HG03442 (cell line): ENCODE measurements around the gene BTNL2.
"Not testable (repeated sequence)": the region's sequence is repeated elsewhere in the genome, so short reads cannot be mapped to it uniquely, and the experiment has no call there.

ENCODE experiments used
- ATAC-seq: cut with Tn5 transposase; IDR thresholded peaks from one replicate; pipeline ENCODE4 v1.9.1; 2021; ENCODE audit warnings: mild to moderate bottlenecking, moderate library complexity; ENCODE audit not compliant: unreplicated experiment

Gene BTNL2

DNA sequence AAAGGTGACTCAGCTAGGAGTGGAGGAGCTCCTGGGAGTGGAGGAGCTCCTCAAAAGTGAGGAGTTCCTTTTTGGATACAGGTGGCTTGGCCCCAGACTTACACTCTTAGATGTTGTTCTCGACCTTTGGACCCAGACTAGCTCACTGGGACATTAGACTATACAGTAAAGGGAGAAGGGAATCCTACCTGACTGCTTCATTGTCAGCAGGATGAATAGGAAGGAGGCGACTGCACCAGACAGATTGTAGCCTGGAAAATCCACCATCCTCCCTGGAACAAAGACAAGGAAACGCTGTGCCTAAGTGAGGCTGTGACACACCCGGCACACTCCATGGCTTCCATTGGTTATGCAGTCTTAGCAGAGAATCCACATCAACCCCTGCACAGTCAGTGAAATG, at the start of gene BTNL2:
TSS of gene BTNL2 (minus strand) at position 325 of the 400 bp plus-strand sequence. CDS start at position 267, 58 bp downstream.
- ATAC-seq: no peak

- ATAC-seq: no peak
Measured at GRCh38 chr6:32449088-32449736, 42.2 kb upstream of the BTNL2 start.

DNA sequence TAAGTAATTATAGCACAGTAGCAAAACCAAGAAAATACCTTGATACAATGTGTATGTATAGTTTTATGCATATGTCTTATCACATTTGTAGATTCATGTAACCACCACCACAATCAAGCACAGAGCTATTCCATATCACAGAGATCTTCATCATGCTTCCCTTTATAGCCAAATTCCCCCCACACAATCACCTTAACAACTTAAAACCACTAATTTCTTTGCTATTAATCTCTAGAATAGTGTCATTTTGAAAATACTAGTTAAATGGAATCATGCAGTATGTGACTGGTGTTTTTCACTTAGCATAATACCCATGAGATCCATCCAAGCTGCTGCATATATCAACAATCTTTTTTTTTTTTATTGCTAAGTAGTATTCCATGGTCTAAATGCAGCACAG, 41.0 kb upstream of the BTNL2 start:
- ATAC-seq: no peak

DNA sequence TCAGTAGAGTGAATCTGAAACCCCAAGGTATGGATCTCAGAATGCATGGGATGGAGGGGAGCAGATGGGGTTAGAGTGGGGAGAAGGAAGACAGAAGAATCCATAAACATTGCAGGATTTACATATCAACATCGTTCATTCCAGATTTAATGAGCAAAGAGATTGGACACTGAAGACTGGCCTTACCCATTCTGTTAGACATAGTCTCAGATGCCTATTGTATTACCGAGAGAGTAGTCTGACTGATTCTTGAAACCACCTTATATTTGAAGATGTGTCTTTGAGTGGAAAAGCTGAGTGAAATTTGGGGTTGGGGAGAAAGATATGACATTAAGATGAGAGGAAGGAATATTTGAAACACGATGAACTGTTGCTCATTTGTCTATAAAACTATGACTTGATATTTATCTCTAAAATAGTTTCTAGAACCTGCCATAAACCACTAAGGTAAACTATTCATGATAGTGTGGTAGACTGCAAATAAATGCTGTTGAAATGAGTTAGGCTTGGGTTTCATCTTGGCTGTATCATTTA, 38.4 kb upstream of the BTNL2 start:
- no peak for ATAC-seq

- no peak for ATAC-seq
Measured at GRCh38 chr6:32444433-32444832, 37.5 kb upstream of the BTNL2 start.

GRCh38 chr6:32442977-32443552, 36.1 kb upstream of the BTNL2 start:
- no peak for ATAC-seq

GRCh38 chr6:32442243-32442667, 35.3 kb upstream of the BTNL2 start:
- ATAC-seq: no peak

DNA sequence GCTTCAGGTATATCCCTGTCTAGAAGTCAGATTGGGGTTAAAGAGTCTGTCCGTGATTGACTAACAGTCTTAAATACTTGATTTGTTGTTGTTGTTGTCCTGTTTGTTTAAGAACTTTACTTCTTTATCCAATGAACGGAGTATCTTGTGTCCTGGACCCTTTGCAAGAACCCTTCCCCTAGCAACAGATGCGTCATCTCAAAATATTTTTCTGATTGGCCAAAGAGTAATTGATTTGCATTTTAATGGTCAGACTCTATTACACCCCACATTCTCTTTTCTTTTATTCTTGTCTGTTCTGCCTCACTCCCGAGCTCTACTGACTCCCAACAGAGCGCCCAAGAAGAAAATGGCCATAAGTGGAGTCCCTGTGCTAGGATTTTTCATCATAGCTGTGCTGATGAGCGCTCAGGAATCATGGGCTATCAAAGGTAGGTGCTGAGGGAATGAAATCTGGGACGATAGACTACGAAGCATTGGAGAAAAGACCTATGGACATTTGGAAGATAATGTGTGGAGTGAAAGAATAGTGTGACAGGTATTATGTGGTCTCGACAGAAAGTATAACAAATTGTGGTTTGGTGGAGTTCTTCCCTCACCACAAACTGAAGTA, 32.7 kb upstream of the BTNL2 start, which contains the start of gene HLA-DRA:
TSS of gene HLA-DRA (plus strand) at position 286 of the 613 bp plus-strand sequence. CDS start at position 350, 64 bp downstream.
- ATAC-seq: peak; percentile 75

DNA sequence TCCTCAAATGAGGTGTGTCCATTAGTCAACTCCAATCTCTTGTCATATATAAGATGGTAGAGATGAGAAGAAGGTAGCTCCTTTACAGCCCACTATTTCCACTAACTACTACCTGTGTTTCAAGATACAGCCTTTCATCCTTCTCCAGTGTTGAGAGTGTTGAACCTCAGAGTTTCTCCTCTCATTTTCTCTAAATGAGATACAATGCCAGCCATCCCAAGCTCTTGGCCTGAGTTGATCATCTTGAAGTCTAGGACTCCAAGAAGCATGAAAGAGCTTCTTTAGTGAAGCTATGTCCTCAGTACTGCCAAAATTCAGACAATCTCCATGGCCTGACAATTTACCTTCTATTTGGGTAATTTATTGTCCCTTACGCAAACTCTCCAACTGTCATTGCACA, 32.2 kb upstream of the BTNL2 start:
- no peak for ATAC-seq

GRCh38 chr6:32436995-32437836, 30.2 kb upstream of the BTNL2 start:
- ATAC-seq: peak; percentile 62

- ATAC-seq: no peak
Measured at GRCh38 chr6:32436186-32436585, 29.2 kb upstream of the BTNL2 start.

DNA sequence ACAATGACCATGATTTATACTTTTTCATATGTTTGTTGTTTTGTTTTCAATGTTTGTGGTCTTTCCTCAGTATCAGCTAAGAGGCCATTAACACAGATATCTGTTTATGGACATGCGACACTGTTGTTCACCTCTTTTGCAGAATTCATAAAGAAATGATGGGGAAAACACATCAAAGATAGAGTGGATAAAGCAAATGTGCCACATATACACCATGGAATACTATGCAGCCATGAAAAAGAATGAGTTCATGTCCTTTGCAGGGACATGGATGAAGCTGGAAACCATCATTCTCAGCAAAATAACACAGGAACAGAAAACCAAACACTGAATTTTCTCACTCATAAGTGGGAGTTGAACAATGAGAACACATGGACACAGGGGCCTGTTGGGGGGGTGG, 27.0 kb upstream of the BTNL2 start:
- not testable (repeated sequence) for ATAC-seq

DNA sequence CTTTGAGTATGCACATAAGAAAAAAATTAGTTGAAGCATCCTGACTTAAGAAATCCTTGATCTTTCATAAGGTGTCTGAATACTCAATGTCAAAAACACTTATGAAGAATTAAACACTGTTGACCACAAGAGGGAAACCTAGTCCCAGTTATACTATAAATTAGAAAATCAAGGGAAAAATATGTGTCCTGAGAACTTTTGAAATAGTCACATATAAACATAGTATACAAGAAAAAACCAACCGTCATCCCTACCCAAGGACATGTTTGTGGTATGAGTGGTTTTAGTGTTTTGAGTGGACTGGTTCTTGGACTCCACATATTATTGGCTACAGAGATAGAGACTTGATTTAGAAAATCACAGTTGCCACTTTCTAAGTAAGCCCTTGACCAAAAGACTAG, 25.1 kb upstream of the BTNL2 start:
- ATAC-seq: no peak

GRCh38 chr6:32431142-32431541, 24.2 kb upstream of the BTNL2 start:
- ATAC-seq: no peak

DNA sequence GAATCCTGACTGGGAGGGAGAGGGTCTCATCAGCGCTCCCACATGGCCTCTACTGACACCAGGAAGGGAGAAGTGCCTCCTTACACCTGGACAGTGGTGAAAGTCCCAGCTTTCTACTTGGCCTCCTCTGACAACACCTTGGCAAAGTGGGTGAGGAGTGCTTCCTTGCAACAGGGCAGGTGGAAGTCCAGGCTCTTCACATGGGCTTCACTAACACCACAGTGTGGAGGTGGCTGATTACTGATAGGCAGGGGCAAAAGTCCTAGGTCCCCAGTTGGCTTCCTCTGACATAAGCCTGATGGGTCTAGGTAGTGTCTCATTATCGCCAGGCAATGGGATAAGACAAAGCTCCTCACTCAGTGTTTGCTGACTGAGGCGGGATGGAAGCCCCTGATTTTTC, 23.2 kb upstream of the BTNL2 start:
- ATAC-seq: no peak

GRCh38 chr6:32427934-32428474, 21.0 kb upstream of the BTNL2 start:
- ATAC-seq: no peak

GRCh38 chr6:32427218-32427617, 20.2 kb upstream of the BTNL2 start:
- ATAC-seq: no peak

DNA sequence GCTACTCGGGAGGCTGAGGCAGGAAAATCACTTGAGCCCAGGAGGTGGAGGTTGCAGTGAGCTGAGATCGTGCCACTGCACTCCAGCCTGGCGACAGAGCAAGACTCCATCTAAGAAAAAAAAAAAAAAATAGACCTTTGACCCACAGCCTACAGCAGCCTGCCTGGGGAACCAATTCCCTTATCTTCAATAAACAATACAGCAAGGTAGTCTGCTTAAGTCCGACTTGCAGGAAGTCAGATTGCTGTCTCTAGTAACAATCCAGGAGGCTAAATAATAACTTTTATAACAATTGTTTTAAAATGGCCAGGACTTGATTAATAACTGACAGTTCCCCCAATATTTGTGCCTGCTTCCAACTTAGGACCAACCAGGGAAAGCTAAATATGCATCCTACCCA, 19.4 kb upstream of the BTNL2 start:
- ATAC-seq: no peak

GRCh38 chr6:32424589-32425300, 17.8 kb upstream of the BTNL2 start:
- no peak for ATAC-seq

DNA sequence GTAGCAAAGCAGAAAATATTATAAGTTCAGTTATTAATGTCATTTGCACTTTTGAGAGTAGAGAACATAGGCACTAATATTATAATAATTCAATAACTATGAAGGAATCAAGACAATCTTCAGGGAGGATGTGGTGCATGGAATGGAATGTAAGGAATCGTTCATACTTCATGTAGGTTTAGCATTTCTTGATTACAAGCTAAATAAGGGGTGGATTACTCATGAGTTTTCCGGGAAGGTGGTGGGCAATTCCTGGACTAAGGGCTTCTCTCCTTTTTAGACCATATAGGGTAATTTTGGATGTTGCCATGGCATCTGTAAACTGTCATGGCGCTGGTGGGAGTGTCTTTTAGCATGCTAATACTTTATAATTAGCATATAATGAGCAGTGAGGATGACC, 9.1 kb upstream of the BTNL2 start:
- ATAC-seq: no peak
